HepG2 (cell line): ENCODE measurements around the gene FSCN2.

Experiments used
- CREM ChIP-seq, 2 experiments: sonication (generic) in 1 of 2; formaldehyde crosslinking in 1 of 2; IDR thresholded peaks; 2 replicates each; pipeline versions ENCODE4 v1.4.0 to v1.6.1; 2016 to 2020; ENCODE audit warnings: antibody characterized with exemption in 1 of 2, mild to moderate bottlenecking in 1 of 2, missing genetic modification reagents in 1 of 2
- POLR2AphosphoS5 ChIP-seq: IDR thresholded peaks from 2 replicates; pipeline ENCODE4 v1.6.1; 2012; ENCODE audit warnings: low read depth, low read length
- TF ChIP-seq, protein P1 (sequence below): sonication (generic); formaldehyde crosslinking; IDR thresholded peaks from 2 replicates; pipeline ENCODE4 v1.5.0; 2020; ENCODE audit warnings: mild to moderate bottlenecking, missing genetic modification reagents, moderate library complexity

DNA sequence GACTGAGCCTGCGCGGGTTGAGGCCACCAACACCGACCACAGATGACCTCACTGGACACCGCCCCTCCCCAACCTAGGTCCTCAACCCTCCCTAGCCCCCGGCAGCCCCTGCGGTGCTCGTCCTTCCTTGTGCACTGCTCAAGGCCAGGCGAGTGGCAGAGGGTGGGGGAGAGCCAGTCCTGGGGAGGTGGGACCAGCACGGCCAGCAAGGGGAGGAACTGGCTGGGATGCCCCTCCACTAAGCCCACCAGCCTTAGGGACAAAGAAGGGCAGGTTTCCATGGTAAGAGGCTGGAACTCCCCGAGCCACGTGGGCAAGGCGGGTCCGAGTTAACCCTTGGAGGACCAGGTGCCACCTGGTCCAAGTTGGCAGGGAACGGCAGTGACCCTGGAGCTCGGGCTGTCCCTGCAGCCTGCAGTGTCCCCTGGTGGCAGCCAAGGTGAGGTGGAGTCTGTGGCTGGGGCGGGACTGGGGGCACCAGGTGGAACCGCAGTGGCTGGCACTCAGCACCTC, 9.2 kb downstream of the FSCN2 start:
- TF ChIP-seq, protein P1, sequence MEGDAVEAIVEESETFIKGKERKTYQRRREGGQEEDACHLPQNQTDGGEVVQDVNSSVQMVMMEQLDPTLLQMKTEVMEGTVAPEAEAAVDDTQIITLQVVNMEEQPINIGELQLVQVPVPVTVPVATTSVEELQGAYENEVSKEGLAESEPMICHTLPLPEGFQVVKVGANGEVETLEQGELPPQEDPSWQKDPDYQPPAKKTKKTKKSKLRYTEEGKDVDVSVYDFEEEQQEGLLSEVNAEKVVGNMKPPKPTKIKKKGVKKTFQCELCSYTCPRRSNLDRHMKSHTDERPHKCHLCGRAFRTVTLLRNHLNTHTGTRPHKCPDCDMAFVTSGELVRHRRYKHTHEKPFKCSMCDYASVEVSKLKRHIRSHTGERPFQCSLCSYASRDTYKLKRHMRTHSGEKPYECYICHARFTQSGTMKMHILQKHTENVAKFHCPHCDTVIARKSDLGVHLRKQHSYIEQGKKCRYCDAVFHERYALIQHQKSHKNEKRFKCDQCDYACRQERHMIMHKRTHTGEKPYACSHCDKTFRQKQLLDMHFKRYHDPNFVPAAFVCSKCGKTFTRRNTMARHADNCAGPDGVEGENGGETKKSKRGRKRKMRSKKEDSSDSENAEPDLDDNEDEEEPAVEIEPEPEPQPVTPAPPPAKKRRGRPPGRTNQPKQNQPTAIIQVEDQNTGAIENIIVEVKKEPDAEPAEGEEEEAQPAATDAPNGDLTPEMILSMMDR (CRISPR knock-in tag): peak; percentile 85
- TF ChIP-seq POLR2AphosphoS5 (no peak), CREM (IDR thresholded peaks at IDR 0.05) (no peak), CREM (CRISPR knock-in tag; IDR thresholded peaks at IDR 0.05) (no peak)
